ENCODE measurements around the gene M1AP.
A peak's percentile ranks its signal among the peaks of the same experiment; 100 is the strongest.

Gene M1AP

DNA sequence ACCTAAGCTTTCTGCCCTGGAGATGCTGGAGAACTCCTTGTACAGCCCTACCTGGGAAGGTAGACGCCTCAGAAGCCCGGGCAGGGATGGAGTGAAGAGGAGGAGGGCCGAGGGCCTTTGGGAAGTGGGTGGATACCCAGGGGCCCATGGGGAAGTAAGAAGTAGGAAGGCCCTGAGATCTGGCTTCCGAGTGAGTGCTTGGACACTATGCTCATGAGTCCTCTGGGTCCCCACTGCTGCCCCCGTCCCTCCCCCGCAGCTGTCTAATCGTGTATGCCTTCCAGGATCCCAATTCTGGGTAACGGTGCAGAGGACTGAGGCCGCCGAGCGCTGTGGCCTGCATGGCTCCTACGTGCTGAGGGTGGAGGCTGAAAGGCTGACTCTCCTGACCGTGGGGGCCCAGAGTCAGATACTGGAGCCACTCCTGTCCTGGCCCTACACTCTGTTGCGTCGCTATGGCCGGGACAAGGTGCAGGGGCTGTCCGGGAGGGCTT, 92.5 kb downstream of the M1AP start:
- no peak overlapping the region for H3K27ac ChIP-seq (ENCODE audit: low read depth, low read length)
- peaks cover 17% of the 10 kb centered on the region for H3K79me2 ChIP-seq (ENCODE audit: control insufficient read depth, low read length)
- H4K20me1 ChIP-seq (ENCODE audit: control insufficient read depth, insufficient read depth, low read depth, low read length), result no peaks in the 10 kb centered on the region; the same call in 1 of the 2 replicates
- H3K9me3 ChIP-seq (ENCODE audit: control insufficient read depth, insufficient read depth, low read length), result no peaks in the 10 kb centered on the region
- peak overlapping the region; percentile 91 for H3K4me3 ChIP-seq (ENCODE audit: low read length)
- H3F3A ChIP-seq (ENCODE audit: control insufficient read depth, insufficient read depth), result no peaks in the 10 kb centered on the region
- H3K4me2 ChIP-seq (ENCODE audit: low read length), result peak overlapping the region; percentile 87
- H3K9me2 ChIP-seq (replicated peaks; ENCODE audit: control insufficient read depth, low read length), result no peaks in the 10 kb centered on the region
- peaks cover 13% of the 10 kb centered on the region for H3K36me3 ChIP-seq (ENCODE audit: control insufficient read depth, low read length)
- peaks cover 28% of the 10 kb centered on the region for H3K4me1 ChIP-seq (ENCODE audit: control insufficient read depth, low read length)
- TF ChIP-seq EZH2phosphoT487 (IDR thresholded peaks at IDR 0.05; ENCODE audit: borderline replicate concordance, low read length), result no peak
- no peak for TF ChIP-seq CTCF (IDR thresholded peaks at IDR 0.05; ENCODE audit: low read depth, low read length, poor library complexity, severe bottlenecking)
- H3K27me3 ChIP-seq (ENCODE audit: control insufficient read depth, low read length), result peaks cover 12% of the 10 kb centered on the region

DNA sequence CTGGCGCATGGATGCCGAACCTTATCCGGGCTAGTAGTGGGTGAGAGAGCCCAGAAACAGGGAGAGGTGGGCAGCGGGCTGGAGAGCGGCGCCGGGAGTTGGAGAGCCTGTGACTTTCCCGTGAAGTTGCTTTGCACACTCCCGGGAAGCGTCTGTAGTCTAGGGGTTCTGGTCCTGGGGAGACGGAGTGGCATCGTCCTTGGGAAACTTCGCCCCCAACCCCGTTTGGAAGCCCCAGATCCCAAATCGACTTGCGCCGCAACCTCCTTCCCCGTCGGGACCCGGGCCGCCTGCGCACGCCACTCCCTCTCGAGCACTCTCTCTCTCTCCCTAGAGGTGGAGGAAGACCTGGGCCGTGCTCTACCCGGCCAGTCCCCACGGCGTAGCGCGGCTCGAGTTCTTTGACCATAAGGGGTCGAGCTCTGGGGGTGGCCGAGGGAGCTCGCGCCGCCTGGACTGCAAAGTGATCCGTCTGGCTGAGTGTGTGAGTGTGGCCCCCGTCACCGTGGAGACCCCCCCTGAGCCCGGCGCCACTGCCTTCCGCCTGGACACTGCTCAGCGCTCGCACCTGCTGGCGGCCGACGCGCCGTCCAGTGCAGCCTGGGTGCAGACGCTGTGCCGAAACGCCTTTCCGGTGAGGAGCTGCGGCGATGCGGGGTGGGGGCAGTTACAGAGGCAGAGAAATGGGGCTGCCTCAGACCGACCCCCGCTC, 93.2 kb downstream of the M1AP start:
- H3K4me3 ChIP-seq (ENCODE audit: low read length), result peak overlapping the region; percentile 91
- peaks cover 11% of the 10 kb centered on the region for H3K27me3 ChIP-seq (ENCODE audit: control insufficient read depth, low read length)
- H3K4me2 ChIP-seq (ENCODE audit: low read length), result peak overlapping the region; percentile 87
- peak overlapping the region; percentile 22; the same call in 1 of the 2 replicates for H3K27ac ChIP-seq (ENCODE audit: low read depth, low read length)
- peaks cover 17% of the 10 kb centered on the region for H3K79me2 ChIP-seq (ENCODE audit: control insufficient read depth, low read length)
- peaks cover 13% of the 10 kb centered on the region for H3K36me3 ChIP-seq (ENCODE audit: control insufficient read depth, low read length)
- H3F3A ChIP-seq (ENCODE audit: control insufficient read depth, insufficient read depth), result no peaks in the 10 kb centered on the region
- no peaks in the 10 kb centered on the region for H3K9me3 ChIP-seq (ENCODE audit: control insufficient read depth, insufficient read depth, low read length)
- H4K20me1 ChIP-seq (ENCODE audit: control insufficient read depth, insufficient read depth, low read depth, low read length), result no peaks in the 10 kb centered on the region; the same call in 1 of the 2 replicates
- TF ChIP-seq EZH2phosphoT487 (IDR thresholded peaks at IDR 0.05; ENCODE audit: borderline replicate concordance, low read length), result no peak
- TF ChIP-seq CTCF (IDR thresholded peaks at IDR 0.05; ENCODE audit: low read depth, low read length, poor library complexity, severe bottlenecking), result no peak
- no peaks in the 10 kb centered on the region for H3K9me2 ChIP-seq (replicated peaks; ENCODE audit: control insufficient read depth, low read length)
- H3K4me1 ChIP-seq (ENCODE audit: control insufficient read depth, low read length), result peaks cover 28% of the 10 kb centered on the region

DNA sequence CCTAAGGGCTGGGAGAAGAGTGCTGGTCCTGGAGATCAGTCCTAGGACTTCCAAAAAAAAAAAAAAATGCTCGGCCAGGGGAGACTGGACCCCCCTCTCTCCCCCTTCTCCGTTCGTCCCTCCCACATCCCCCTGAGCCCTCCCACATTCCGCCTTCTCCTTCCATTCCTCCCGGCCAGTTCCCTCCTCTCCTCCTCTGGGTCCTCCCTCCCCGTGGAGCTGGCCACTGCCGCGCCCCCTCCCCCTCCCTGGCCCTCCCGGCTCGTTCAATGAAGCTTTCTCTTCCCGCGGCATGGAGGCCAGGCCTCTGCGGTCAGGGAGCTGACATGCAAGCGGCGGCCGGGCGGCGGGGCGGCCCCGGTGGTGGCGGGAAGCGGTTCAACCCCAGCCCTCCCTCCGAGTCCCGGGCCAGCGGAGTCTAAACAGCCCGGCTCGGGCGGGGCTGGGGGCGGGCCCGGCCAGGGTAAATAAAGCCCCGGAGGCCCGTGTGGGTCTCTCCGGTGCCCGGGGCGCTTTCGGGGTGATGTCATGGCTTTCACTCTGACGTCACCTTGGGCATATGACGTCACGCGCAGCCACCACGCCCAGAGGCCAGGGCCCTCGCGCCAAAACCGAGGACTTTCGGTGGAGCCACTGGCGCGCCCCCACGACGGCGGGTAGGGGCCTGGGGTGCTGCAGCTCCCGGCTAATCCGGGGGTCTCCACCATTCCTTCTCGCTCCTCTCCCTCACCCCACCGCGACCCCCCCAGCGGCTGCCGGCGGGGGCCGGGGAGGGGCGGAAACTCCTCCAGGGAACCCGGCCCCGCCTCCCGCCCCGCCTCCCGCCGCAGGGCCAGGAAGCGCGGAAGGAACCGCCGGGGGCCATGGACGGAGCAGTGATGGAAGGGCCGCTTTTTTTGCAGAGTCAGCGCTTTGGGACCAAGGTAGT, 94.0 kb downstream of the M1AP start, which contains the start of the genes DOK1 and LOXL3:
DOK1 (plus strand) TSS at position 829 of the 928 bp plus-strand sequence; CDS start at position 864, 35 bp downstream.
LOXL3 (minus strand) TSS at position 51 of the 928 bp plus-strand sequence. CDS start 1,308 bp downstream, outside the sequence.
- peaks cover 30% of the 10 kb centered on the region for H3K4me1 ChIP-seq (ENCODE audit: control insufficient read depth, low read length)
- peaks cover 17% of the 10 kb centered on the region for H3K79me2 ChIP-seq (ENCODE audit: control insufficient read depth, low read length)
- peaks cover 13% of the 10 kb centered on the region for H3K36me3 ChIP-seq (ENCODE audit: control insufficient read depth, low read length)
- no peaks in the 10 kb centered on the region for H3F3A ChIP-seq (ENCODE audit: control insufficient read depth, insufficient read depth)
- no peaks in the 10 kb centered on the region for H3K9me2 ChIP-seq (replicated peaks; ENCODE audit: control insufficient read depth, low read length)
- peak within 1 kb of the TSS; percentile 91 for H3K4me3 ChIP-seq (ENCODE audit: low read length)
- peak within 1 kb of the TSS; percentile 22; the same call in 1 of the 2 replicates for H3K27ac ChIP-seq (ENCODE audit: low read depth, low read length)
- no peaks in the 10 kb centered on the region; the same call in 1 of the 2 replicates for H4K20me1 ChIP-seq (ENCODE audit: control insufficient read depth, insufficient read depth, low read depth, low read length)
- TF ChIP-seq CTCF (IDR thresholded peaks at IDR 0.05; ENCODE audit: low read depth, low read length, poor library complexity, severe bottlenecking) (no peak), EZH2phosphoT487 (IDR thresholded peaks at IDR 0.05; ENCODE audit: borderline replicate concordance, low read length) (no peak)
- peaks cover 19% of the 10 kb centered on the region for H3K27me3 ChIP-seq (ENCODE audit: control insufficient read depth, low read length)
- peak within 1 kb of the TSS; percentile 87 for H3K4me2 ChIP-seq (ENCODE audit: low read length)
- H3K9me3 ChIP-seq (ENCODE audit: control insufficient read depth, insufficient read depth, low read length), result no peaks in the 10 kb centered on the region
